Activated T-helper 1 cell treated with anti-CD3 and anti-CD28 coated beads, Interleukin-2, amount 50 U/mL, for 16 hours (primary cell): ENCODE results near the gene SEMA3C.

Experiments
- DNase-seq, 2 donors: peaks; one replicate each; pipeline ENCODE4 v3.0.0-alpha.2; 2020; ENCODE audit warnings: low read depth in 1 of 2, low spot score in 1 of 2

SEMA3C gene

DNA sequence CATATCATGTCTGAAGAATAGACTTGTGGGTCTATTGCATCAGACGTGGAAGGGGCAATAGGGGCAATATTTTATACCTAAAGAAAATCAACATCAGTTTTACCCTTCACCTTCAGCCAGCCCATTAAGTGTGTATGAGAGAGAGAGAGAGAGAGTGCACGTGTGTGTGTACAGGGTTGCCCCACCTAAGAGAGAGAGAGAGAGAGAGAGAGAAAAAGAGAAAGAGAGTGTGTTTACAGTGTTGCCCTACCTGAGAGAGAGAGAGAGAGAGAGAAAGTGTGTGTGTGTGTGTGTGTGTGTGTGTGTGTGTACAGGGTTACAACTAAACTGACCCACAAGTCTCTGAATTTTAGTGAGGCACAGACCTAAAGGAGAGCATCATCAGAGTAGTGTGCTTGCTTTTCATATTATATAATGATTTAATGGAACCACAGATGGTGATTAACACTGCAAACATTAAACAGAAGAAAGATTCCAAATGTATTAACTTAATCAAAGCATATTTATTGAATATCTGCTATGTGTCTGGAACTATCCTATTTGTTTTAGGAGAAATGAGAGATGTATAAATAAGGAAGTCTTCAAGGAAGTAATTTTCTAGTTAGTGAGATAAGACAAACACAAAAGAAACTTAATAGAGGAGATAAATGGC lies 213.6 kb downstream of the SEMA3C start:
- DNase-seq: no peak

DNA sequence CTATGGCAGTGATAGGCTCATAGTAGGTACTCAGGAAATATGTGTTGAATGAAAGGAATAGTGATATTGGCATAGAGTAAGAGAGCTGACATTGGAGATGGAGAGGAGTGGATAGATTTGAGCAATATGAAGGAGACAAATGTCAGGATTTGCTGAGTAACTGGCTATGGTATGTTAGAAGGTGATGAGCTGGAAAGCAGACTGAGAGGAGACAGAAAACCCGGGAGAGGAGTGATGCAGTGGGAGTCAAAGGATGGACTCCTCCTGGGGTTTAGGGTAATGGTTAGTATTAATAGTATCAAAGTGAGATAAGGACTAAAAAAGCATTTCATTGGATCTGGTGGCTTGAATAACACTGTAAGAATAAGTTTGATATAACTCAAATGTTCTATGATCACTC lies 215.6 kb downstream of the SEMA3C start:
- DNase-seq: no peak

DNA sequence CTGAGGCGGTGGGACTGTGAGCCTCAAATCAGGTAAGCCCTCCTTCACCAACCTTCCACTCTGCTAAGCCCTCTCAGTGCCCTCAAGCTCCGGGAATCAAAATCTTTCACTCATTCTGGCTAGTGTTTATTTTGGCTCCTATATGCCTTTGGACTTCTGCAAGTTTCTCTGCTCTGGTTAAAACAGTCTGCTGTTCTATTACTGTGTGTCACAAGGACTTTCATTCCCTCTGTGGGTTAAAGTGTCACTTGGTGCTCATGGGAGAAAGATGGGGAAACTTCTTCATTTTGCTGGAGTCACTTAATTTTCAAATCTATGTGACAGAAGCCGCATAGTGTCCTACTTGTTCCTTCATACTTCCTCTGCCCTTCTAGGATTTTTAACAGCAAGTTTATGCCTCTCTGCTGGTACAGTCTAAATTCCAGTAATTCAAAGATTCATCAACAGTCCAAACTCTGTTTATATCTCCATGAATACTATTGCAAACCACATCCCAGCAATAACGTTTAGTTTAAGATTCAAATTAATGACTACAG lies 219.1 kb downstream of the SEMA3C start:
- no peak for DNase-seq

DNA sequence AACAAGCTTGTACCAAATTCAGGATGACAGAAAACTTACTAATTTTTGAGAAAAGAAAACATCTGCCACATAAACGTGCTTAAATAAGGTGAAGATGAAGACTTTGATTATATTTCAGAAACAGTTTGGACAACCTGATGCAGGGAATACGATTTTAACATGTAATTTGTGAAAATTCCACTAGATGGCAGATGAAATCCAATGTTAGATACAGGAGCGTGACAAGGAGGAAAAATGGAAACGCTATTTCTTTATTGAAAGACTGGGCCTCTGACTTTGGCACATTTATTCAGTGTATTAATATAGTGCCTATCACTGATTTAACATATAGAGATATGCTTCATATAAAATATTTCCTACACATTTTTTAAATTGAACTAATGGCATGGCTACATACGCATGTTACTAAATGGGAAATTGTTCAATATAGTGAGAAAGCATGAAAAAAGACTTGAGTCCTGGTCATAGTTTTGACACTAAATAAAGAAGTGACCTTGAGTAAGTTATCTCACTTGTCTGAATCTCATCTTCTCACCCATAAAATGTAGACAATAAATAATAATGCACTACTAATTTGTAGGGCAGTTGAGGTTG lies 219.7 kb downstream of the SEMA3C start:
- no peak for DNase-seq
